ENCODE data around the gene MIER2.

MIER2 gene

GRCh38 chr19:339262-339887, 5.2 kb downstream of the MIER2 start:
- no peak overlapping the region for H2AFZ ChIP-seq (ENCODE audit: low read length)
- no peaks in the 10 kb centered on the region for H3K9me2 ChIP-seq (ENCODE audit: low read depth, low read length)
- no peak overlapping the region for H3K4me3 ChIP-seq (ENCODE audit: low read depth, low read length, poor library complexity, severe bottlenecking)
- no peaks in the 10 kb centered on the region for H3K27me3 ChIP-seq (ENCODE audit: insufficient read depth, low read length)
- H3K4me1 ChIP-seq (ENCODE audit: insufficient read depth, low read length, severe bottlenecking) = peaks cover 16% of the 10 kb centered on the region
- H3K9me3 ChIP-seq (ENCODE audit: low read length) = peaks cover 4% of the 10 kb centered on the region; the same call in 1 of the 2 replicates
- H3K4me2 ChIP-seq (ENCODE audit: low read length) = no peak overlapping the region
- no peak for TF ChIP-seq CTCF (IDR thresholded peaks at IDR 0.05; ENCODE audit: low read length)
- no peak for TF ChIP-seq EZH2 (IDR thresholded peaks at IDR 0.05; ENCODE audit: borderline replicate concordance, low read length)
- H4K20me1 ChIP-seq (ENCODE audit: insufficient read depth, low read length) = no peaks in the 10 kb centered on the region
- no peak overlapping the region for H3K9ac ChIP-seq (ENCODE audit: low read length)
- peaks cover 21% of the 10 kb centered on the region for H3K79me2 ChIP-seq (ENCODE audit: insufficient read depth, low read length)
- no peak overlapping the region for H3K27ac ChIP-seq (ENCODE audit: low read depth, low read length, poor library complexity, severe bottlenecking)
- no peaks in the 10 kb centered on the region for H3F3A ChIP-seq (ENCODE audit: insufficient read depth, low read length)
- H3K36me3 ChIP-seq (ENCODE audit: insufficient read depth, low read length) = peaks cover 12% of the 10 kb centered on the region; the same call in 1 of the 2 replicates

GRCh38 chr19:338421-338820, 6.2 kb downstream of the MIER2 start:
- Histone ChIP-seq H3K27ac (ENCODE audit: low read depth, low read length, poor library complexity, severe bottlenecking) (no peak overlapping the region), H3K9ac (ENCODE audit: low read length) (no peak overlapping the region), H3K4me1 (ENCODE audit: insufficient read depth, low read length, severe bottlenecking) (peaks cover 15% of the 10 kb centered on the region), H3K4me3 (ENCODE audit: low read depth, low read length, poor library complexity, severe bottlenecking) (no peak overlapping the region), H3K79me2 (ENCODE audit: insufficient read depth, low read length) (peaks cover 21% of the 10 kb centered on the region), H3K9me3 (ENCODE audit: low read length) (peaks cover 4% of the 10 kb centered on the region; the same call in 1 of the 2 replicates), H2AFZ (ENCODE audit: low read length) (no peak overlapping the region), H4K20me1 (ENCODE audit: insufficient read depth, low read length) (no peaks in the 10 kb centered on the region), H3F3A (ENCODE audit: insufficient read depth, low read length) (no peaks in the 10 kb centered on the region), H3K36me3 (ENCODE audit: insufficient read depth, low read length) (peaks cover 12% of the 10 kb centered on the region; the same call in 1 of the 2 replicates), H3K27me3 (ENCODE audit: insufficient read depth, low read length) (no peaks in the 10 kb centered on the region), H3K9me2 (ENCODE audit: low read depth, low read length) (no peaks in the 10 kb centered on the region), H3K4me2 (ENCODE audit: low read length) (no peak overlapping the region)
- TF ChIP-seq CTCF (IDR thresholded peaks at IDR 0.05; ENCODE audit: low read length) (no peak), EZH2 (IDR thresholded peaks at IDR 0.05; ENCODE audit: borderline replicate concordance, low read length) (no peak)

GRCh38 chr19:336067-336614, 8.5 kb downstream of the MIER2 start:
- Histone ChIP-seq H3K4me3 (ENCODE audit: low read depth, low read length, poor library complexity, severe bottlenecking) (no peak overlapping the region), H3F3A (ENCODE audit: insufficient read depth, low read length) (no peaks in the 10 kb centered on the region), H3K27ac (ENCODE audit: low read depth, low read length, poor library complexity, severe bottlenecking) (no peak overlapping the region), H3K9me3 (ENCODE audit: low read length) (peaks cover 4% of the 10 kb centered on the region; the same call in 1 of the 2 replicates), H3K9me2 (ENCODE audit: low read depth, low read length) (no peaks in the 10 kb centered on the region), H2AFZ (ENCODE audit: low read length) (no peak overlapping the region), H3K79me2 (ENCODE audit: insufficient read depth, low read length) (peaks cover 16% of the 10 kb centered on the region), H4K20me1 (ENCODE audit: insufficient read depth, low read length) (no peaks in the 10 kb centered on the region), H3K27me3 (ENCODE audit: insufficient read depth, low read length) (no peaks in the 10 kb centered on the region), H3K4me2 (ENCODE audit: low read length) (no peak overlapping the region), H3K4me1 (ENCODE audit: insufficient read depth, low read length, severe bottlenecking) (no peaks in the 10 kb centered on the region), H3K36me3 (ENCODE audit: insufficient read depth, low read length) (peaks cover 16% of the 10 kb centered on the region; the same call in 1 of the 2 replicates), H3K9ac (ENCODE audit: low read length) (no peak overlapping the region)
- TF ChIP-seq CTCF (IDR thresholded peaks at IDR 0.05; ENCODE audit: low read length) = no peak
- TF ChIP-seq EZH2 (IDR thresholded peaks at IDR 0.05; ENCODE audit: borderline replicate concordance, low read length) = no peak

Data from OCI-LY1 (cell line).